ENCODE measurements around the gene LDLR.
"Not testable (repeated sequence)": the region's sequence is repeated elsewhere in the genome, so short reads cannot be mapped to it uniquely, and the experiment has no call there.

LDLR gene

GRCh38 chr19:11177592-11177991 lies 88.3 kb downstream of the LDLR start:
- DNase-seq, result no peak

- not testable (repeated sequence) for DNase-seq
Observed at GRCh38 chr19:11179145-11179465, 89.8 kb downstream of the LDLR start.

- DNase-seq, result peak; percentile 22
Observed at GRCh38 chr19:11179716-11180297, 90.5 kb downstream of the LDLR start.

- no peak for DNase-seq
Observed at GRCh38 chr19:11180346-11180745, 91.1 kb downstream of the LDLR start.

GRCh38 chr19:11180975-11181374 lies 91.7 kb downstream of the LDLR start:
- DNase-seq, result not testable (repeated sequence)

GRCh38 chr19:11181488-11181887 lies 92.2 kb downstream of the LDLR start:
- DNase-seq, result no peak
